Activated CD8-positive, alpha-beta memory T cell treated with anti-CD3 and anti-CD28 coated beads, Interleukin-2, amount 50 U/mL, for 24 hours (primary cell): ENCODE data around the gene NKAIN2.

Experiments
- DNase-seq: peaks from one replicate; pipeline ENCODE4 v3.0.0-alpha.2; 2020; ENCODE audit errors: extremely low read depth

The NKAIN2 gene

GRCh38 chr6:123803504-123804013 is at the start of gene NKAIN2:
NKAIN2 (plus strand) TSS chr6:123803865.
- DNase-seq: no peak

- no peak for DNase-seq
Measured at GRCh38 chr6:123759472-123759871, 44.2 kb upstream of the NKAIN2 start.

GRCh38 chr6:123763904-123764303 is 39.8 kb upstream of the NKAIN2 start:
- DNase-seq: no peak

GRCh38 chr6:123764722-123765121 is 38.9 kb upstream of the NKAIN2 start:
- DNase-seq: no peak

DNA sequence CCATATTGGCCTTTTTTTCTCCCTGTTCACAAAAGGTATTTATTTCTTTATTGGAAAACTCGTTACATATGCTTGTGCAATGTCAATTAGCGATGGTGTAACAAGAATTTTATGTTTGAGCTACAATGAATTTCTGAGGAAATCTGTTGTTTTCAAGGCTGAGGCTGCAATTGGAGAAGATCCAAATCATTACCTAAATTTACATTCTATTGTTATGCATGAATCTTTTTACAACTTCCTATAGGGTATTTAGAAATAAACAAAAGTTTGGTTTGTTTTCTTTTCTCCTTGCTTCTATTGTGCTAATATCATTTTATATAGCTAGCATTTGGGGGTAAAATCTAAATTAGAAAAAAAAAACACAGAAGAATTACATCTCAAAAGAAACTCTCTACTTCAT is 34.7 kb upstream of the NKAIN2 start:
- DNase-seq: no peak

- no peak for DNase-seq
Measured at GRCh38 chr6:123769431-123769830, 34.2 kb upstream of the NKAIN2 start.

DNA sequence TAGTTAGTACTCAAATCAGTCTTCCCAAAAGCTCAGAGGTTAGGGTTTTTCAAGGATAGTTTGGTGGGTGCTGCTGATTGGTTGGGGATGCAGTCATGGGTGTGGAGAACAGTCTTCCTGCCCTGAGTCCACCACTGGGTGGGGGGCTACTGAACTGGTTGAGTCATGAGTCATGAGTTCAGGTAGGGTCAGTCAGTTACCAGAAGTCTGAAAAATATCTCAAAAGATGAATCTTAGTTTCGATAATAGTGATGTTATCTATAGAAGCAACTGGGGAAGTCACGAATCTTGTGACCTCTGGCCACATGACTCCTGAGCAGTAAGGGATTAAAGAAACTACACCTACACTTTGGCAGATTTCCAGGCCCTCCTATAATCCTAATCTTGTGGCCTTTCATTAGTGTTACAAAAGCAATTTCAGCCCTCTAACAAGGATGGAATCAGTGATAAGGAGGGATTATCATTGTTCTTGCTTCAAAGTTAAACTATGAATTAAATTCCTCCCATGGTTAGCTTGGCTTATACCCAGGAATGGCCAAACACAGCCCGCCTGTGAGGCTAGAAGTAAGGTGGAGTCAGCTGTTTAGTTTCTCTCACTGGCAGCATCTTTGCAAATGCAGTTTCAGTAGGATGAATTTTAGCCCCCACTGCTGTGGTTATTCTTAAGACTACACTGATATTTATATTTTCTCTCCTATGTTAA is 33.3 kb upstream of the NKAIN2 start:
- no peak for DNase-seq

DNA sequence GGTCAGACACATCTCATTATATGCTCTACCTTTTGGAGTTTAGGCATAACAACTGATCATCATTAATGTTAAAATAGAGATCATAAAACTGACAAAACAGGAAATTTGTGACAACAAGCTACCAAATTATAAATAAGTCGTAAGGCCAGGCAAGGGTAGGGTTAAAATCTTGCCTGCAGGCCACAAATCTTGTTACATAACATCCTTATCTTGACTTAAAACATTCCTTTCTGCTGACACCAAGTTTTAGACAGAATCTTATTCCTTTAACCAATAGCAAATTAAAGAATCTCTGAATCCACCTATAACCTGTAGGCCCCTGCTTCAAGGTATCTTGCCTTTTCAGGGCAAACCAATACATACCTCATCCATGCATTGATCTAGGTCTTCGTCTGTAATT is 32.5 kb upstream of the NKAIN2 start:
- DNase-seq: no peak

DNA sequence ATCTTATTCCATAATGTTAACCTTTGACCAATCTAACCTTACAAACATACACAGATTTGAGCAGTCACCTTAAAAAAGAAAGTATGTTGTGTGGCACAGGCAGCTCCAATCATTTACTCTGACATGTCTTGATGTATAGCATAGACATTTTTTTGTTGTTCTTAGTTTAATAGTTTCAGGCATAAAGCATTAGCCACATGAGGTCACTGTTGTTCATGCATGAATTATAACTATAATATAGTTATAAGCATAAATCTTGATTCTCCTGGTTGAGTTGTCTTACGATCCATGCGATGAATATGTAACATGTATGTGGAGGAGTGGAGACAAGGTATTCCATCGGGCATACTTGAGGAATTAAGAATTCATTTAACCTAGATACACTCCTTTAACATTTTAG is 26.1 kb upstream of the NKAIN2 start:
- no peak for DNase-seq

- no peak for DNase-seq
Measured at GRCh38 chr6:123780021-123780420, 23.6 kb upstream of the NKAIN2 start.

DNA sequence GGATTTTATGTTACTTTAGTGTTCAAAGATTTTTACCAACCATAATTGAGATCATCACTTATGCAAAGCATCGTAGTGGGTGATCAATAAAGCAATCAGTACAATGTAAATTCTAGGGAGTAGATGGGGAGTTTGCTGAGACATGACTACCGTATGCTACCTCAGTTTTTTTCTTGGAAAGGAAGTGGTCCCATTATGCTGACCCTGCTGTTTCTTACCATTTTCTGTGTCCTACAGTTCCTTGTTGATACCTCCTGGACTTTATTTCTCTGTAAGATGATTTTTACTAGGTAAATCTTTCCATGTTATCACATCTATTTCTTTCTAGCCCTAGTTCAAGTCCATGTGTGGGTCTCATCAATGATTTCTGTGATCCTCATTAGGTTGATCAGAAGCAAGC is 19.3 kb upstream of the NKAIN2 start:
- no peak for DNase-seq

DNA sequence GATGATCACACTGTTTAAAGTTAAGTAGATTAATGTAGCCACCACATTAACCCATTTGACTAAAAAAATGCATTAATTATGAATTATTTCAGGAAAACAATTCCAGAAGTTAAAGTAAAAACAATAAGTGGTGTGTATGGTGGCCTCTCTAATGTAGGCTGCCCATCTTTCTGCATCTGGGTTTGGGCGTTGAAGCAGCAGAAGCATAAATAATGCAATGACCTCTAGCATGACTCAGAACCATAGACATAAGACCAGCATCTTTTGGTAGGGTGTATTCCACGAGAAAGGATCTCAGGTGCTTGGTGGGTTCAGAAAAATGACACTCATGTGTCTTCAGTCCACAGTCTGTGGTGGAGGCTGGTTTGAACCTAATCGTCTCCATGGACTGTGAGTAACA is 18.6 kb upstream of the NKAIN2 start:
- DNase-seq: no peak

- DNase-seq: no peak
Measured at GRCh38 chr6:123788319-123788718, 15.3 kb upstream of the NKAIN2 start.

DNA sequence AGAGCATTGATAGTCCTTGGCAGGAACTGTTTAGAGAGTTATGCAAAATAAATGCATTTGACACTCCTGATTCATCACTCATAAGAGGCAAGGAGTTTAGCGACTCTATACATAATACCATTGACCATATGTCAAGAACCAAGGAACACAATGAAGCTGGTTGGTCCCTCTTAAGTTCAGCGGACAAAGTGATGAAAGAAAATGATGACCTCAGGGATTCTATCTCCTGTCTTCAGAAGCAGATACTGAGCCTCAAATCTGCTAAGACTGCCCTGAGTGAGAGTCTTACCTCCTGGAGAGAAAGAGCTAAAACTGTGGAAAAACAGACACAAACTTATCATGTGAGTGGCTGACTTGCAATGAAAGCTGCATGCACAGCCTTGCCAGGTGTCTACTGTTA is 9.5 kb upstream of the NKAIN2 start:
- DNase-seq: no peak

- no peak for DNase-seq
Measured at GRCh38 chr6:123794799-123795198, 8.9 kb upstream of the NKAIN2 start.

DNA sequence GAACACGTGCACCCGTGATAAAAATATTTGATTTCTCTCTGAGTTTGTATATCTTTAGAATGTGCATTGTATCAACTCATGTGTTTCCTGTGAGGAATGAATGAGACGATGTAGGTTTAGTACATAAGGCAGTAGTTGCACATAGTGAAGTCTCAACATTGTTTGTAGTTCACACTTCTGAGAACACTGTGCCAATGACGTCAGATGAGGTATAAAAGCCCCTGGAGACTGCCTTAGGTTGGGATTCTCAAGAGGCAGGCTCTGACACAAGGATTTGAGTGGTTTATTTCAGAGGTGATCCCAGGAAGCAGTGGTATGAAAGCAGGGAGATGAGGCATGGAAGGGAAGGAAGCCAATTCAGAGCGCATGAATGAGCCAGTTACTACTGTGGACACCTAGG is 2.6 kb upstream of the NKAIN2 start:
- no peak for DNase-seq

- DNase-seq: no peak
Measured at GRCh38 chr6:123802351-123802696, 1.3 kb upstream of the NKAIN2 start.

DNA sequence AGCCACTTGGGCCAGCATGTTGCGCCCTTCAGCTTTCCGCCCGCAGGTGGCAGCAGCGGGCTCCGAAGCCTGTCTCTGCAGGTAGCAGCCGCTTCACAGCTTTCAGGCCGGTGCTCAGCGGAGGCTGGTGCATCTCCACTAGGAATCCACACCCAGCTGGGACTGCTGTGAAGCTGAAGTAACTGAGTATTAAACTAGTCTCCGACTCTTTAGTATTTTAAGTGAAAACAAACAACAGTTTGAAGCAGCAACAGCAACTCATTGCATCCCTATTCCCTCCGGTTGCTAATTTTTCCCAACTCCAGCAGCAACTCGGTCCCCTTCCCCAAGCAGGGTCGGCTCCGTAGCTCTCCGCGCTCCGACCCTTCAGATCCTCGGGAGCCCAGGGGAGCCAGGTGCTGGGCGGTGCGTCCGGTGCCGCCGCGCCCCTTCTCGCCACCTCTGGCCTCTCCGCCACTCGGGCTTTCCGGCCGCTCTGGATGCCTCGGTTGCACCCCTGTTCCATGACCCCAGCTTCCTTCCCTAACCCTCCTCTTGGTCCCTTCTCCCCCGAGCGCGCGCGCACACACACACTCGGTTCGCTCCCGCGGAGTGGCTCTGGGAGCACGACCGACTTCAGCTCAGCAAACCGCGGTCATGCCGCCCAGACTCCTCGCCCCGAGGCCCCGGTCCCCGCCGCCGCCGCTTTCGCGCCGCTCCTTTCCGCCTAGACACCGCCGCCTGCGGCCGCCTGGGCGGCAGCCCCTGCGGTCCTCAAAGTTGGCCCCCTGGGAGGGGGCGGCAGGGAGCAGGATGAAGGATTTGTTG is 765 bp upstream of the NKAIN2 start:
- peak; percentile 17 for DNase-seq

- no peak for DNase-seq
Measured at GRCh38 chr6:123804014-123804786, 535 bp downstream of the NKAIN2 start.

DNA sequence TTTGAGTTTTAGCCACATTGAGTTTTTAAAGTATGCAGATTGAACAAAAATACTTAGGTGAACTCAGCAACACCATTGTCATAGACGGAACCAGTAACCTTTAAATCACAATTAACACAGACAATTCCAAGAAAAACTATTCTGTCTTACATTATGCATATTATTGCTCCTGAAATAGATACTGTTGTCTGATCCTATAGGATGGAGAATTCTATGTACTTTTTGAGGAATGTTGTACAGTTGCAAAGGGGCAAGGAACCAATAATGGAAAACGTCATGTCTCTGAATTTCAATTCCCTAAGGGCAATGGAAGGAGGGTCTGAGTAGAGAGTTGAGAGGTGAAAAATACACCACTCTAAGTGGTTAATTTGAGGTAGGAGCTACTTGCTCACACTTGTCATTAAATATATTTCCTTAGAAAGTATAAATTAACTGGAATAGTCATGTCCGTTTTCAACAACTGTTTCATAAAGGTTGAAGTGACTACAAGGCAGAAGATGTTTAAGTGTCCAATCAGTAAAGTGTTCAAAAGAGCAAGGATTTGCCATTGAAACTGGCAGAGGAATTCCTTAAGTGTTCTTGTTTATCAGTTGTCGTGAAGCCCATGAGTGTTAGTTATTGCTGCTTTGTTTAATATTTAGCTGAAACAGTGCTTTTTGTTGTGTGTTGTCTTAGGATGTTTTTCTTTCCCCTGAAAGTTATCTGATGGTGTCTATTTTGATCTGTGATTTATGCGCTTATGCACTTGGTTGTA is 1.3 kb downstream of the NKAIN2 start:
- DNase-seq: no peak

- DNase-seq: no peak
Measured at GRCh38 chr6:123805921-123806320, 2.3 kb downstream of the NKAIN2 start.

DNA sequence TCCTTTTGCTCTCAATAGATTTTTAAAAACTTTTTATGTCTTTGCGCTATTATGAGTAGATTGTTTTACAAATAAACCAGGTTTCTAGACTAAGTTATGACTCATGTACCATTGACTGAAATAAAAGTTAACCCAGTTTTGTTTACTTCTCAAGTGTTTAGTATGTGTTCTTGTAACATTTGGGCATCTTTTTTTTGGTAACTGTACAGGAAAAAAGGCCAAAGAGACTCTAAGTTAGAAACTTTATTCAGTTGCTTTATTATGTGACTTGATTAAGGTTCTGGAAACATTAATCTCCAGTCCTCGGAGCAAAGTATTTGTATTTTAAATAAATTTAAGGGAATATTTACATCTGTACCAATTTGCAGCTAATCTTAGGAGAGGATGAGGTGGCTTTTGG is 2.9 kb downstream of the NKAIN2 start:
- no peak for DNase-seq
